GM12891 (cell line): Measurements from ENCODE around the gene RGS16.

Experiments used
- POLR2A ChIP-seq: IDR thresholded peaks from 2 replicates; pipeline ENCODE4 v1.6.1; 2011; ENCODE audit warnings: low read depth, low read length, control low read depth
- SPI1 ChIP-seq: IDR thresholded peaks from 2 replicates; pipeline ENCODE4 v1.6.1; 2011; ENCODE audit warnings: low read depth, low read length, control low read depth
- TAF1 ChIP-seq: IDR thresholded peaks from 2 replicates; pipeline ENCODE4 v1.6.1; 2011; ENCODE audit warnings: low read depth, low read length, control low read depth

- TF ChIP-seq TAF1 = no peak
- no peak for TF ChIP-seq POLR2A
- TF ChIP-seq SPI1 = no peak
Measured at GRCh38 chr1:182589931-182590330, 14.3 kb downstream of the RGS16 start.
